GM12873 (cell line): ENCODE data around the gene LRP5.

ENCODE experiments used
- TF ChIP-seq, protein P1 (sequence below): IDR thresholded peaks from 2 replicates; pipeline ENCODE4 v1.5.1; 2012; ENCODE audit warnings: low read depth, mild to moderate bottlenecking, moderate library complexity, low read length, control low read depth; ENCODE audit not compliant: insufficient read depth; ENCODE audit errors: missing control alignments

The LRP5 gene

DNA sequence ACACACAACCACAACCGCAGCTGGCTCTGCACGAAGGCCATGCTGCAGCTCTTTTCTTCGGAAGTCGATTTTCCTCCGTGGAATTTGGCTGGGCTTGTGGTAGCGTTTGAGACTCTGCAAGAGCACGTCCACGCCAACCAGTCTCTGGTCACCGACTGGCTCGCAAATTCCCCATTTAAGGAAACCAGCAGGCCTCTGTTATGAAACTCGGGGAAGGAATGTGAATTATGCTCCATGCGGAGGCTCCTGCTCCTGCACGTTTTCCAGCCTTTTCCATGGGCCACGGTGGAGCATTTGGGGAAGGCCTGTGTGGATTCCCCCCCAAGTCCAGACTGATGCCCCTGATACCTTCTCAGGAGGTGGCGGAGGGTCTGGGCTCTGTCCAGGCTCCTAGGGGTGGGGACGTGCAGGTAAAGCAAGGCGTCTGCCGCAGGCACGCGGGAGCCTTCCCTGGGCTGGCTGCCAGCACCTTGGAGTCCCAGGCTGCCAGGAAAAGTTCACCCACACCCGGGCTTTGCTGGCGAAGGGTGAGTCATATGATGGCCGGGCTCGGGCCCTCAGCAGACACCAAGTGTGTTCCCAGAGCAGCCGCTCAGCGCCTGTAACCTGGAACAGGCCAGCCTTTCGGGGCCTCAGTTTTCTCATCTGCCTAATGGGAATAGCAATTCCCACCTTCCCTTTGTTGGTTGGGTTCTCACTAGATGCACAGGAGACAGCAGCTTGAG is 41.9 kb downstream of the LRP5 start:
- TF ChIP-seq, protein P1, sequence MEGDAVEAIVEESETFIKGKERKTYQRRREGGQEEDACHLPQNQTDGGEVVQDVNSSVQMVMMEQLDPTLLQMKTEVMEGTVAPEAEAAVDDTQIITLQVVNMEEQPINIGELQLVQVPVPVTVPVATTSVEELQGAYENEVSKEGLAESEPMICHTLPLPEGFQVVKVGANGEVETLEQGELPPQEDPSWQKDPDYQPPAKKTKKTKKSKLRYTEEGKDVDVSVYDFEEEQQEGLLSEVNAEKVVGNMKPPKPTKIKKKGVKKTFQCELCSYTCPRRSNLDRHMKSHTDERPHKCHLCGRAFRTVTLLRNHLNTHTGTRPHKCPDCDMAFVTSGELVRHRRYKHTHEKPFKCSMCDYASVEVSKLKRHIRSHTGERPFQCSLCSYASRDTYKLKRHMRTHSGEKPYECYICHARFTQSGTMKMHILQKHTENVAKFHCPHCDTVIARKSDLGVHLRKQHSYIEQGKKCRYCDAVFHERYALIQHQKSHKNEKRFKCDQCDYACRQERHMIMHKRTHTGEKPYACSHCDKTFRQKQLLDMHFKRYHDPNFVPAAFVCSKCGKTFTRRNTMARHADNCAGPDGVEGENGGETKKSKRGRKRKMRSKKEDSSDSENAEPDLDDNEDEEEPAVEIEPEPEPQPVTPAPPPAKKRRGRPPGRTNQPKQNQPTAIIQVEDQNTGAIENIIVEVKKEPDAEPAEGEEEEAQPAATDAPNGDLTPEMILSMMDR, result no peak

DNA sequence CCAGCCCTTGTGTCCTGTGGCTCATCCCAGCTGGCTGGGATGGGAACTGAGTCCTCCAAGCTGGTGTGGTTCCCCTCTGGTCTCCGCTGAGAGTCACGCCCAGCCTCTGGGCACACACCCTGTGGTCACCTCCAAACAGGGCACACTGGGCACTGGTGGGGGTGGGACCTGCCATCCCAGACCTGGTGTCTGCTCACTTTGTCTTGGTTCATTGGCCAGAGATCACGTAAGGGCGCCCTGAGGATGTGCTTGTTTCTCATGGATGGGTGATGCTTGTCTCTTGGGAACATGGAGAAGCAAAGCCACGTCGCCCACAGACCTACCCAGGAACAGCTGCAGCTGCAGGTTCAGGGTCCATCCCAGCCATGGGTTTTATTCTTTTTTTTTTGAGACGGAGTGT is 43.1 kb downstream of the LRP5 start:
- TF ChIP-seq, protein P1, result no peak

DNA sequence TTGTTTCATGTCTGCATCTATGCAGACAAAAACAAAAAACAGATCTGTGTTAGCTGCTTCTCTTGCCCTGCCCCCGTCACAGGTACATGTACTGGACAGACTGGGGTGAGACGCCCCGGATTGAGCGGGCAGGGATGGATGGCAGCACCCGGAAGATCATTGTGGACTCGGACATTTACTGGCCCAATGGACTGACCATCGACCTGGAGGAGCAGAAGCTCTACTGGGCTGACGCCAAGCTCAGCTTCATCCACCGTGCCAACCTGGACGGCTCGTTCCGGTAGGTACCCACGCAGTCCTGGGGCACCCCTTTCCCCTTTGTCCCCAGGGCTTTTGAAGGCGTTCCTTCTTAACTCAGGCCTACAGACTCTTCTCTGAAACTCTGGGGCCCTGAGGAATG is 45.2 kb downstream of the LRP5 start:
- TF ChIP-seq, protein P1, result no peak

- TF ChIP-seq, protein P1, result no peak
Observed at GRCh38 chr11:68358416-68358815, 46.0 kb downstream of the LRP5 start.

GRCh38 chr11:68361702-68362101 is 49.3 kb downstream of the LRP5 start:
- TF ChIP-seq, protein P1, result no peak

DNA sequence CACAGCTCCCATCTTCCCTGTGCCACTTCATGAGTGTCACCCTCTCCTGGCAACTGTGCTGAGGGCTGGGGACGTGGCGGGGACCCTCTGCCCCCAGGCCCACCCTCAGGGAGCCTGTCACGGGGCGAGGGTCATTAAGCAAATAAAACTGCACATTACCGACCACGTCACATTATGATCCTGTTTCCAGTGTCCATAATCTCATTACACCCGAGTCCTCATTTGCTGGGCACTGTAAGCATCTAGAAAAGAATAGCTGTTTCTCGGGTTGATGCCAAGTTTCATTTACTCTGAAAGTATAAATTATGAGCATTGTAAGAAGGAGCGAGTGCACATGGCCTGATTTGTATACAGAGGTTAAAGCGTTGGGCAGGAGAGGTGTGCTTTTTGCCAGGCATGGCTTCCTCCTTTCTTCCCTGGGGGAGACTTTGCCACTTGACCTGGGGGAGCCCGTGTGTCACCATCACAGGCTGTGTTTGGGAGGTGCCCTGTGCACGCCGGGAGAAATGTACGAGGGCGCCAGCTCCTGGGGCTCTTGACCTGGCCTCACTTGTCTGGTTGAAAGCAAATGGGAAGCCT is 50.5 kb downstream of the LRP5 start:
- TF ChIP-seq, protein P1, result no peak

GRCh38 chr11:68363776-68364175 is 51.4 kb downstream of the LRP5 start:
- TF ChIP-seq, protein P1, result no peak
